Neural progenitor cell (in vitro differentiated cells): ENCODE measurements around the gene PLPPR2. TPM values are rescaled to one million over a fixed set of nuclear protein-coding genes. Genes with fewer than 3 reads are reported as not detected.
A peak's percentile ranks its signal among the peaks of the same experiment; 100 is the strongest.

Experiments used
- DNase-seq: peaks from one replicate; pipeline ENCODE4 v3.0.0-alpha.2; 2016; ENCODE audit warnings: low spot score
- H2AFZ ChIP-seq: fragments of 200-600 bp; sonication (generic); replicated peaks from 2 replicates; pipeline ENCODE4 v1.6.1; 2016; ENCODE audit warnings: antibody characterized with exemption
- H3F3A ChIP-seq: fragments of 200-600 bp; sonication (generic); 2 replicates; pipeline ENCODE4 v1.6.1; 2016; ENCODE audit warnings: antibody characterized with exemption, low read depth
- H3K27ac ChIP-seq: fragments of 200-600 bp; sonication (generic); 2 replicates; pipeline ENCODE4 v1.5.1; 2016; ENCODE audit warnings: mild to moderate bottlenecking
- H3K27me3 ChIP-seq: fragments of 200-600 bp; sonication (generic); 2 replicates; pipeline ENCODE4 v1.6.1; 2016; ENCODE audit warnings: mild to moderate bottlenecking, moderate library complexity
- H3K36me3 ChIP-seq: fragments of 200-600 bp; sonication (generic); 2 replicates; pipeline ENCODE4 v1.5.1; 2016
- H3K4me1 ChIP-seq: fragments of 200-600 bp; sonication (generic); 2 replicates; pipeline ENCODE4 v1.6.1; 2016; ENCODE audit warnings: mixed run types
- H3K4me2 ChIP-seq: fragments of 200-600 bp; sonication (generic); 2 replicates; pipeline ENCODE4 v1.6.1; 2016
- H3K4me3 ChIP-seq: fragments of 200-600 bp; sonication (generic); 2 replicates; pipeline ENCODE4 v1.5.1; 2016
- H3K79me2 ChIP-seq: fragments of 200-600 bp; sonication (generic); 2 replicates; pipeline ENCODE4 v1.6.1; 2016; ENCODE audit warnings: low read depth
- H3K9ac ChIP-seq: fragments of 200-600 bp; sonication (generic); 2 replicates; pipeline ENCODE4 v1.6.1; 2016
- H3K9me3 ChIP-seq: fragments of 200-600 bp; sonication (generic); 2 replicates; pipeline ENCODE4 v1.5.1; 2016; ENCODE audit warnings: low read depth
- H4K20me1 ChIP-seq: fragments of 200-600 bp; sonication (generic); 2 replicates; pipeline ENCODE4 v1.6.1; 2016; ENCODE audit warnings: low read depth
- H3K27ac Mint-ChIP-seq: 3 replicates; pipeline ENCODE4 v1.8.0; 2021; ENCODE audit warnings: mixed read lengths
- H3K27me3 Mint-ChIP-seq: 2 replicates; pipeline ENCODE4 v1.8.0; 2022; ENCODE audit warnings: low read depth, mild to moderate bottlenecking, inconsistent platforms, moderate library complexity, mixed read lengths; ENCODE audit not compliant: insufficient read depth
- H3K36me3 Mint-ChIP-seq: 3 replicates; pipeline ENCODE4 v1.8.0; 2021; ENCODE audit warnings: mixed read lengths
- H3K4me1 Mint-ChIP-seq: 3 replicates; pipeline ENCODE4 v1.8.0; 2021; ENCODE audit warnings: mixed read lengths
- H3K4me3 Mint-ChIP-seq: 3 replicates; pipeline ENCODE4 v1.8.0; 2021; ENCODE audit warnings: mild to moderate bottlenecking, moderate library complexity, mixed read lengths
- H3K9me3 Mint-ChIP-seq: 3 replicates; pipeline ENCODE4 v1.8.0; 2020; ENCODE audit warnings: mixed read lengths
- CTCF ChIP-seq: fragments of 200-600 bp; sonication (generic); IDR thresholded peaks from 2 replicates; pipeline ENCODE4 v1.5.1; 2017; ENCODE audit warnings: antibody characterized with exemption, mild to moderate bottlenecking
- EZH2 ChIP-seq: fragments of 200-600 bp; sonication (generic); IDR thresholded peaks from 2 replicates; pipeline ENCODE4 v1.6.1; 2017; ENCODE audit warnings: antibody characterized with exemption, mild to moderate bottlenecking, moderate library complexity
- EZH2phosphoT487 ChIP-seq: fragments of 200-600 bp; sonication (generic); IDR thresholded peaks from 2 replicates; pipeline ENCODE4 v1.6.1; 2017; ENCODE audit warnings: antibody characterized with exemption
- total RNA-seq: library from RNA; depleted of rRNA; stranded (reverse); fragments of >200 nt; gene quantifications from 2 replicates; pipeline ENCODE4 v1.2.3, GENCODE V29; 2015; ENCODE audit warnings: low replicate concordance

Gene PLPPR2
- total RNA-seq, 1 donor from 2014 or later, result 0.80 TPM

DNA sequence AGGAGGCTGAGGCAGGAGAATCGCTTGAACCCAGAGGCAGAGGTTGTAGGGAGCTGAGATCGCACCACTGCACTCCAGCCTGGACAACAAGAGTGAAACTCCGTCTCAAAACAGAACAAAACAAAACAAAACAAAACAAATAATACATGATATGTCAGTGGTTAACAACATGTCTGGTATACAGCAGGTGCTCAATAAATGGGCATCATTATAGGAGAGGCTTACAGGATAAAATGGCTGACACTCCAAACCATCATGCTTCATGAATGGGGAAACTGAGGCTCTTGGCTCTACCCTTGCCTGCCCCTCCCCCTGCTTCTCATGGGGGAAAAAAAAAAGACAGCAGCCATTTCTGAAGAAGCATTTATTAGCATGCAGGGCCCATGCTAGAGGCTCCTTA is 12.8 kb upstream of the PLPPR2 start:
- Mint-ChIP-seq H3K36me3 (no peaks in the 10 kb centered on the region), H3K27me3 (peaks cover 6% of the 10 kb centered on the region), H3K4me1 (peaks cover 35% of the 10 kb centered on the region), H3K27ac (no peak overlapping the region), H3K9me3 (no peaks in the 10 kb centered on the region), H3K4me3 (no peak overlapping the region)
- no peaks in the 10 kb centered on the region for H3K36me3 ChIP-seq
- peaks cover 14% of the 10 kb centered on the region for H3K27me3 ChIP-seq
- no peak overlapping the region for H3K4me2 ChIP-seq
- no peak overlapping the region for H2AFZ ChIP-seq
- H3K4me3 ChIP-seq, result no peak overlapping the region
- no peak overlapping the region for H3K9ac ChIP-seq
- H4K20me1 ChIP-seq, result no peaks in the 10 kb centered on the region
- no peak overlapping the region for H3K27ac ChIP-seq
- no peaks in the 10 kb centered on the region for H3K4me1 ChIP-seq
- no peaks in the 10 kb centered on the region for H3K79me2 ChIP-seq
- H3K9me3 ChIP-seq, result no peaks in the 10 kb centered on the region
- no peak for DNase-seq
- peaks cover 5% of the 10 kb centered on the region for H3F3A ChIP-seq
- no peak for TF ChIP-seq EZH2phosphoT487
- no peak for TF ChIP-seq CTCF
- TF ChIP-seq EZH2, result no peak

DNA sequence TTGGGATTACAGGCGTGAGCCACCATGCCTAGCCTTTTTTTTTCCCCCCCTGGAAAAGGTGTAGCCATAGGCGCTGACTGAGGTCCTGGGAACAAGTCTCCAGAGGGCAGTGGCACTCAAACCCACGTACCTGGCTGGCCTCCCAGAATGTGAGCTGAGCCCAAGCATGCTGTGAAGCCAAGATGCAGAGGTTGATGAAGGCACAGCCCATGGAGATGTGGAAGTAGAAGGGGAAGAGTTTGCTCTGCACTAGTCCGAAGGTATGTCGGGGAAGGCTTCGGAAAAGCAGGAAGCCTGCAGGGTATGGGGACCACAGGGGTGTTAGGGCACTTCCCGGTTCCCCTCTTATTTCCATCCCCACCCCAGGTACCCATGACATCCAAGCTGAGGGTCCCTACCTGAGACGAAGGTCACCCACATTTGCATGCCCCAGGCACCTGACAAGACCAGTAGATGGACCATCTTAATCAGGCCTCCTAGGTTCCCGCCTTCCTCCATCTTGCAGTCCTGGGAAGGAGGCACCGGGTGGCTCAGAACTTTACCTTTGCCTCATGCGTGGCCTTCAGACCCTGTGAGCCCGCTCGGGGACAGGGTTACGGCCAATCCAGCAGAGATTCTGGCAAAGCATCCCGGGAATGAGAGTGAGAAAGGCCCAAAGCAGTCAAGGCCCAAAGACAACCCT is 10.0 kb upstream of the PLPPR2 start:
- Histone ChIP-seq H3K9me3 (no peaks in the 10 kb centered on the region), H3K4me2 (peak overlapping the region; percentile 76), H3F3A (peaks cover 5% of the 10 kb centered on the region), H3K27ac (no peak overlapping the region), H2AFZ (no peak overlapping the region), H3K9ac (no peak overlapping the region), H3K4me1 (no peaks in the 10 kb centered on the region), H3K79me2 (no peaks in the 10 kb centered on the region), H3K36me3 (no peaks in the 10 kb centered on the region), H3K4me3 (peak overlapping the region; percentile 82), H4K20me1 (no peaks in the 10 kb centered on the region), H3K27me3 (no peaks in the 10 kb centered on the region)
- Mint-ChIP-seq H3K27ac (peak overlapping the region; percentile 24), H3K27me3 (peaks cover 3% of the 10 kb centered on the region), H3K4me1 (peaks cover 22% of the 10 kb centered on the region), H3K4me3 (peak overlapping the region; percentile 90), H3K36me3 (no peaks in the 10 kb centered on the region), H3K9me3 (peaks cover 7% of the 10 kb centered on the region)
- no peak for TF ChIP-seq EZH2phosphoT487
- TF ChIP-seq CTCF, result no peak
- no peak for TF ChIP-seq EZH2
- no peak for DNase-seq

GRCh38 chr19:11346104-11346940 is 8.9 kb upstream of the PLPPR2 start, which contains the start of the genes CCDC159 and TMEM205:
Gene CCDC159 (plus strand): TSS chr19:11346519. CDS start chr19:11346607, 88 bp downstream.
Gene TMEM205 (minus strand): TSS chr19:11346268. CDS start chr19:11345619, 649 bp downstream.
- Histone ChIP-seq H3K36me3 (no peaks in the 10 kb centered on the region), H2AFZ (peak within 1 kb of the TSS; percentile 83), H3K4me1 (no peaks in the 10 kb centered on the region), H3K4me3 (peak within 1 kb of the TSS; percentile 82), H3K4me2 (peak within 1 kb of the TSS; percentile 76), H3K27ac (no peak within 1 kb of the TSS), H3K27me3 (no peaks in the 10 kb centered on the region), H3K9ac (peak within 1 kb of the TSS; percentile 54), H3K9me3 (no peaks in the 10 kb centered on the region), H4K20me1 (no peaks in the 10 kb centered on the region), H3K79me2 (no peaks in the 10 kb centered on the region), H3F3A (peaks cover 5% of the 10 kb centered on the region)
- Mint-ChIP-seq H3K4me1 (peaks cover 22% of the 10 kb centered on the region), H3K27ac (peak within 1 kb of the TSS; percentile 89), H3K9me3 (peaks cover 7% of the 10 kb centered on the region), H3K36me3 (no peaks in the 10 kb centered on the region), H3K27me3 (peaks cover 4% of the 10 kb centered on the region), H3K4me3 (peak within 1 kb of the TSS; percentile 90)
- TF ChIP-seq CTCF (peak; percentile 7), EZH2phosphoT487 (no peak), EZH2 (no peak)
- DNase-seq, result peak; percentile 100
